B cell (primary cell): ENCODE measurements around the gene DEFB112. TPM values are rescaled to one million over a fixed set of nuclear protein-coding genes. Genes with fewer than 3 reads are reported as not detected.

Source experiments
- ATAC-seq: fragments of 200-7000 bp; cut with Tn5 transposase; one replicate; pipeline ENCODE4 v1.10.0; 2021; ENCODE audit warnings: low read depth, mild to moderate bottlenecking, moderate number of reproducible peaks, moderate library complexity
- CTCF ChIA-PET: fragments of 350-600 bp; sonication (Branson Sonifier 250); formaldehyde crosslinking; loops from one replicate; lab custom pipeline; 2021; ENCODE audit warnings: antibody characterized with exemption, inconsistent platforms; lab: Charles Lee
- POLR2A ChIA-PET: fragments of 350-600 bp; sonication (Branson Sonifier 250); formaldehyde crosslinking; loops from one replicate; lab custom pipeline; 2021; ENCODE audit warnings: antibody characterized with exemption; lab: Charles Lee
- DNase-seq: peaks from one replicate; pipeline ENCODE4 v3.0.0; 2013
- H2AFZ ChIP-seq: 2 replicates; pipeline ENCODE4 v1.6.1; 2012; ENCODE audit warnings: mild to moderate bottlenecking, low read depth, low read length; ENCODE audit not compliant: insufficient read depth, poor library complexity, severe bottlenecking
- H3K27ac ChIP-seq, 2 donors: 1 replicate in 1 of 2; 2 replicates in 1 of 2; pipeline ENCODE4 v1.5.1; 2012 to 2013; ENCODE audit warnings: low read length in 2 of 2, mild to moderate bottlenecking in 2 of 2, moderate library complexity in 1 of 2
- H3K27me3 ChIP-seq, 4 experiments: fragments of 200-600 bp in 1 of 4; sonication (generic) in 1 of 4; replicated peaks in 1 of 4; 1 replicate in 2 of 4; 2 replicates in 2 of 4; pipeline versions ENCODE4 v1.6.1 to v1.7.0; 2013 to 2016; ENCODE audit warnings: low read length in 3 of 4, mild to moderate bottlenecking in 2 of 4, mixed read lengths in 1 of 4, moderate library complexity in 1 of 4; ENCODE audit not compliant: insufficient read depth in 4 of 4, control insufficient read depth in 3 of 4; ENCODE audit errors: control extremely low read depth in 1 of 4
- H3K36me3 ChIP-seq, 2 experiments: replicated peaks in 1 of 2; 1 replicate in 1 of 2; 2 replicates in 1 of 2; pipeline versions ENCODE4 v1.6.1 to v1.7.1; 2013; ENCODE audit warnings: low read length in 1 of 2; ENCODE audit not compliant: insufficient read depth in 2 of 2, control insufficient read depth in 1 of 2; ENCODE audit errors: control extremely low read depth in 1 of 2, extremely low read depth in 1 of 2
- H3K4me1 ChIP-seq, 2 donors: fragments of 200-600 bp in 1 of 2; sonication (generic) in 1 of 2; 1 replicate in 1 of 2; 2 replicates in 1 of 2; pipeline versions ENCODE4 v1.5.1 to v1.6.1; 2013 to 2017; ENCODE audit warnings: low read length in 2 of 2; ENCODE audit not compliant: control insufficient read depth in 2 of 2, insufficient read depth in 2 of 2
- H3K4me2 ChIP-seq: replicated peaks from 2 replicates; pipeline ENCODE3; 2012; ENCODE audit warnings: mild to moderate bottlenecking, low read depth, low read length; ENCODE audit not compliant: poor library complexity, severe bottlenecking
- H3K4me3 ChIP-seq, 5 experiments: fragments of 200-600 bp in 1 of 5; sonication (generic) in 1 of 5; 1 replicate in 3 of 5; 2 replicates in 2 of 5; pipeline versions ENCODE4 v1.5.1 to v1.7.0; 2011 to 2016; ENCODE audit warnings: low read length in 4 of 5, mild to moderate bottlenecking in 4 of 5, low read depth in 2 of 5, control low read depth in 1 of 5, moderate library complexity in 1 of 5; ENCODE audit not compliant: insufficient read depth in 1 of 5; ENCODE audit errors: control extremely low read depth in 1 of 5, extremely low read depth in 1 of 5
- H3K79me2 ChIP-seq: fragments of 200-600 bp; sonication (generic); one replicate; pipeline ENCODE4 v1.6.0; 2016; ENCODE audit warnings: low read length; ENCODE audit not compliant: control insufficient read depth, insufficient read depth
- H3K9ac ChIP-seq: fragments of 200-600 bp; sonication (generic); 2 replicates; pipeline ENCODE4 v1.6.1; 2017; ENCODE audit warnings: mild to moderate bottlenecking, low read length, moderate library complexity
- H3K9me3 ChIP-seq, 3 donors: one replicate each; pipeline versions ENCODE4 v1.6.1 to v1.7.1; 2013; ENCODE audit warnings: low read length in 2 of 3; ENCODE audit not compliant: control insufficient read depth in 2 of 3, insufficient read depth in 1 of 3; ENCODE audit errors: control extremely low read depth in 1 of 3
- H4K20me1 ChIP-seq: 2 replicates; pipeline ENCODE4 v1.6.0; 2012; ENCODE audit warnings: mild to moderate bottlenecking, low read length; ENCODE audit not compliant: insufficient read depth, control insufficient read depth, poor library complexity, severe bottlenecking
- H3K27ac Mint-ChIP-seq: one replicate; pipeline ENCODE4 v1.8.0; 2021; ENCODE audit warnings: mixed read lengths
- H3K27me3 Mint-ChIP-seq: one replicate; pipeline ENCODE4 v1.8.0; 2021; ENCODE audit warnings: mixed read lengths
- H3K4me1 Mint-ChIP-seq: one replicate; pipeline ENCODE4 v1.8.0; 2021; ENCODE audit warnings: mixed read lengths
- H3K4me3 Mint-ChIP-seq: one replicate; pipeline ENCODE4 v1.8.0; 2021; ENCODE audit warnings: mixed read lengths
- H3K9me3 Mint-ChIP-seq: one replicate; pipeline ENCODE4 v1.8.0; 2022; ENCODE audit warnings: mixed read lengths; ENCODE audit not compliant: insufficient read depth
- EZH2 ChIP-seq: IDR thresholded peaks from 2 replicates; pipeline ENCODE4 v1.6.1; 2012; ENCODE audit warnings: borderline replicate concordance, low read depth, mild to moderate bottlenecking, moderate library complexity, low read length; ENCODE audit not compliant: insufficient read depth, poor library complexity, severe bottlenecking
- WGBS: methylation state at CpG from one replicate; pipeline ENCODE4 v1.1.5; 2013; ENCODE audit warnings: missing lambda C conversion rate; ENCODE audit not compliant: insufficient coverage; 5-methylcytosine and 5-hydroxymethylcytosine counted together
- intact Hi-C: fragments of 100-400 bp; cut with micrococcal nuclease; formaldehyde crosslinking; loops from one replicate; pipeline ENCODE4 v1.10.0; 2022
- polyA plus RNA-seq: library from polyadenylated mRNA; depleted of rRNA; stranded (reverse); fragments of >200 nt; gene quantifications from 2 replicates; pipeline ENCODE4 v1.2.3, GENCODE V29; 2012
- total RNA-seq, 2 donors: library from RNA; stranded (reverse); fragments of 120-200 nt in 1 of 2; gene quantifications; 1 replicate in 1 of 2; 2 replicates in 1 of 2; pipeline versions ENCODE4 v1.2.3 to v1.2.4, GENCODE V29; 2013 to 2022
- TF ChIP-seq, protein P1 (sequence below): fragments of 200-600 bp; IDR thresholded peaks from one replicate; pipeline ENCODE4 v1.8.0; 2022; ENCODE audit warnings: antibody characterized with exemption, mild to moderate bottlenecking

The DEFB112 gene
- total and polyA plus RNA-seq, 2 donors (not counting 1 experiment from before 2014, with no cell fraction given) = not detected

GRCh38 chr6:50056242-50056641 lies 6.5 kb upstream of the DEFB112 start:
- no CpG with 5 or more reads among the region's 1 CpG for WGBS
- Mint-ChIP-seq H3K4me1 (no peaks in the 10 kb centered on the region), H3K9me3 (no peaks in the 10 kb centered on the region), H3K27me3 (no peaks in the 10 kb centered on the region), H3K27ac (no peak overlapping the region), H3K4me3 (no peak overlapping the region)
- DNase-seq (no peak), ATAC-seq (no peak)
- no peaks in the 10 kb centered on the region for H3K9me3 ChIP-seq
- no peak overlapping the region for H3K27ac ChIP-seq
- no peaks in the 10 kb centered on the region for H3K4me1 ChIP-seq
- CTCF ChIA-PET = no interaction called here
- H3K36me3 ChIP-seq = no peaks in the 10 kb centered on the region
- no peaks in the 10 kb centered on the region for H3K79me2 ChIP-seq
- no peaks in the 10 kb centered on the region for H3K27me3 ChIP-seq
- intact Hi-C loops = no loop called here
- H2AFZ ChIP-seq = no peak overlapping the region
- no peak overlapping the region for H3K4me3 ChIP-seq
- H4K20me1 ChIP-seq = no peaks in the 10 kb centered on the region
- POLR2A ChIA-PET = no interaction called here
- H3K4me2 ChIP-seq = no peak overlapping the region
- TF ChIP-seq, protein P1, sequence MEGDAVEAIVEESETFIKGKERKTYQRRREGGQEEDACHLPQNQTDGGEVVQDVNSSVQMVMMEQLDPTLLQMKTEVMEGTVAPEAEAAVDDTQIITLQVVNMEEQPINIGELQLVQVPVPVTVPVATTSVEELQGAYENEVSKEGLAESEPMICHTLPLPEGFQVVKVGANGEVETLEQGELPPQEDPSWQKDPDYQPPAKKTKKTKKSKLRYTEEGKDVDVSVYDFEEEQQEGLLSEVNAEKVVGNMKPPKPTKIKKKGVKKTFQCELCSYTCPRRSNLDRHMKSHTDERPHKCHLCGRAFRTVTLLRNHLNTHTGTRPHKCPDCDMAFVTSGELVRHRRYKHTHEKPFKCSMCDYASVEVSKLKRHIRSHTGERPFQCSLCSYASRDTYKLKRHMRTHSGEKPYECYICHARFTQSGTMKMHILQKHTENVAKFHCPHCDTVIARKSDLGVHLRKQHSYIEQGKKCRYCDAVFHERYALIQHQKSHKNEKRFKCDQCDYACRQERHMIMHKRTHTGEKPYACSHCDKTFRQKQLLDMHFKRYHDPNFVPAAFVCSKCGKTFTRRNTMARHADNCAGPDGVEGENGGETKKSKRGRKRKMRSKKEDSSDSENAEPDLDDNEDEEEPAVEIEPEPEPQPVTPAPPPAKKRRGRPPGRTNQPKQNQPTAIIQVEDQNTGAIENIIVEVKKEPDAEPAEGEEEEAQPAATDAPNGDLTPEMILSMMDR = no peak
- TF ChIP-seq EZH2 = no peak
- no peak overlapping the region for H3K9ac ChIP-seq

GRCh38 chr6:50047026-50047425 lies 2.7 kb downstream of the DEFB112 start:
- Histone ChIP-seq H2AFZ (no peak overlapping the region), H3K9ac (no peak overlapping the region), H3K79me2 (no peaks in the 10 kb centered on the region), H3K27ac (no peak overlapping the region), H3K4me2 (no peak overlapping the region), H3K36me3 (no peaks in the 10 kb centered on the region), H3K9me3 (peaks cover 0 to 6% (median 0%) of the 10 kb centered on the region in 3 donors), H4K20me1 (no peaks in the 10 kb centered on the region), H3K4me1 (no peaks in the 10 kb centered on the region), H3K27me3 (no peaks in the 10 kb centered on the region), H3K4me3 (no peak overlapping the region)
- Mint-ChIP-seq H3K27me3 (no peaks in the 10 kb centered on the region), H3K4me1 (no peaks in the 10 kb centered on the region), H3K4me3 (no peak overlapping the region), H3K27ac (no peak overlapping the region), H3K9me3 (no peaks in the 10 kb centered on the region)
- ATAC-seq (no peak), DNase-seq (no peak)
- 51% methylated on average over 2 of the region's 3 CpGs for WGBS
- intact Hi-C loops = no loop called here
- ChIA-PET CTCF (no interaction called here), POLR2A (no interaction called here)
- no peak for TF ChIP-seq EZH2
- TF ChIP-seq, protein P1 = no peak
